Body of pancreas (tissue), 4 donors: ENCODE data around the gene ARSB.

ENCODE experiments used
- CTCF ChIP-seq, 7 experiments: fragments of 450-650 bp in 4 of 7; fragments of 200-600 bp in 3 of 7; sonication (generic) in 3 of 7; IDR thresholded peaks; one replicate each; pipeline ENCODE4 v1.5.1; 2016 to 2019; ENCODE audit warnings: antibody characterized with exemption in 7 of 7
- POLR2A ChIP-seq, 3 donors: fragments of 450-650 bp; IDR thresholded peaks; one replicate each; pipeline ENCODE4 v1.6.1; 2016; ENCODE audit warnings: antibody characterized with exemption in 3 of 3, mild to moderate bottlenecking in 2 of 3

- TF ChIP-seq POLR2A (IDR thresholded peaks at IDR 0.05) = no peak
- TF ChIP-seq CTCF (IDR thresholded peaks at IDR 0.05) = no peak
These were observed 46.4 kb upstream of the ARSB start for GRCh38 chr5:79031485-79031867.
